Activated B cell treated with CpG ODN at 0.5 μM for 24 hours (primary cell): Measurements from ENCODE around the gene MEX3A. TPM values are rescaled to one million over a fixed set of nuclear protein-coding genes. Genes with fewer than 3 reads are reported as not detected.
"Not testable (repeated sequence)": the region's sequence is repeated elsewhere in the genome, so short reads cannot be mapped to it uniquely, and the experiment has no call there.

Experiments used
- ATAC-seq: fragments of 200-7000 bp; cut with Tn5 transposase; one replicate; pipeline ENCODE4 v1.10.0; 2021; ENCODE audit warnings: low read depth, mild to moderate bottlenecking, moderate library complexity
- CTCF ChIA-PET: fragments of 350-600 bp; sonication (Branson Sonifier 250); formaldehyde crosslinking; loops from one replicate; lab custom pipeline; 2021; ENCODE audit warnings: antibody characterized with exemption; lab: Charles Lee
- POLR2A ChIA-PET: fragments of 350-600 bp; sonication (Branson Sonifier 250); formaldehyde crosslinking; loops from one replicate; lab custom pipeline; 2021; ENCODE audit warnings: antibody characterized with exemption; lab: Charles Lee
- DNase-seq: peaks from one replicate; pipeline ENCODE4 v3.0.0; 2022
- H3K27ac Mint-ChIP-seq: one replicate; pipeline ENCODE4 v1.8.0; 2020; ENCODE audit warnings: mixed read lengths
- H3K27me3 Mint-ChIP-seq: one replicate; pipeline ENCODE4 v1.8.0; 2021; ENCODE audit warnings: mixed read lengths
- H3K36me3 Mint-ChIP-seq: one replicate; pipeline ENCODE4 v1.8.0; 2021; ENCODE audit warnings: low read depth, mixed read lengths
- H3K4me1 Mint-ChIP-seq: one replicate; pipeline ENCODE4 v1.8.0; 2021; ENCODE audit warnings: mixed read lengths
- H3K4me3 Mint-ChIP-seq: one replicate; pipeline ENCODE4 v1.8.0; 2020; ENCODE audit warnings: mild to moderate bottlenecking, mixed read lengths
- H3K9me3 Mint-ChIP-seq: one replicate; pipeline ENCODE4 v1.8.0; 2020; ENCODE audit warnings: mixed read lengths
- intact Hi-C: fragments of 100-400 bp; cut with micrococcal nuclease; formaldehyde crosslinking; loops from one replicate; pipeline ENCODE4 v1.15.1; 2024
- total RNA-seq: library from RNA; stranded (reverse); gene quantifications from 2 replicates; pipeline ENCODE4 v1.2.3, GENCODE V29; 2022
- TF ChIP-seq, protein P1 (sequence below): fragments of 200-600 bp; IDR thresholded peaks from one replicate; pipeline ENCODE4 v1.8.0; 2022; ENCODE audit warnings: antibody characterized with exemption, mild to moderate bottlenecking

MEX3A gene
- total RNA-seq, 1 donor from 2014 or later, result 0.47 TPM

DNA sequence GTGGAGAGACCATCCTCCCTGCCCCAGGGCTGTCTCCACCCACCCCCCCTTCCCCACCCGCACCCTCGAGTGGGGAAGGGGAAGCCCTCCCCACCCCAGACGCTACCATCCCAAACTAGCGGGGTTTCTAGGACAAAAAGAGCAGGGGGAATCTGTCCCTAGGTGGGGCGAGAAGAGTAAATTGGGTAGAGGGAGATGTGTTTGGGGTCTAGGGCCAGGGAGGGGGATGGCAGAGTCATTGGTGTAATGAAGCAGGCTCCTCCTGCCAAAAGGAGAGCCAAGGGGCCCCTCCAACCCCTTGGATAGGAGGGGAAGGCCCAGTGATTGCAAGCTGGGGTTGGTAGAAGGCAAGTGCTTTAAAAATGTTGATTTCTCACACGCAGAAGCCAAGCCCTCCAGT is 10.0 kb downstream of the MEX3A start:
- DNase-seq (no peak), ATAC-seq (no peak)
- intact Hi-C loops, result no loop called here
- ChIA-PET CTCF (no interaction called here), POLR2A (interaction anchor here (0.6 kb wide), 1 partner anchor 164 kb away, joined by 3 read pairs; no protein-coding TSS in a partner anchor)
- H3K4me3 Mint-ChIP-seq, result no peak overlapping the region
- no peak overlapping the region for H3K27ac Mint-ChIP-seq
- no peaks in the 10 kb centered on the region for H3K27me3 Mint-ChIP-seq
- H3K4me1 Mint-ChIP-seq, result peaks cover 16% of the 10 kb centered on the region
- TF ChIP-seq, protein P1, sequence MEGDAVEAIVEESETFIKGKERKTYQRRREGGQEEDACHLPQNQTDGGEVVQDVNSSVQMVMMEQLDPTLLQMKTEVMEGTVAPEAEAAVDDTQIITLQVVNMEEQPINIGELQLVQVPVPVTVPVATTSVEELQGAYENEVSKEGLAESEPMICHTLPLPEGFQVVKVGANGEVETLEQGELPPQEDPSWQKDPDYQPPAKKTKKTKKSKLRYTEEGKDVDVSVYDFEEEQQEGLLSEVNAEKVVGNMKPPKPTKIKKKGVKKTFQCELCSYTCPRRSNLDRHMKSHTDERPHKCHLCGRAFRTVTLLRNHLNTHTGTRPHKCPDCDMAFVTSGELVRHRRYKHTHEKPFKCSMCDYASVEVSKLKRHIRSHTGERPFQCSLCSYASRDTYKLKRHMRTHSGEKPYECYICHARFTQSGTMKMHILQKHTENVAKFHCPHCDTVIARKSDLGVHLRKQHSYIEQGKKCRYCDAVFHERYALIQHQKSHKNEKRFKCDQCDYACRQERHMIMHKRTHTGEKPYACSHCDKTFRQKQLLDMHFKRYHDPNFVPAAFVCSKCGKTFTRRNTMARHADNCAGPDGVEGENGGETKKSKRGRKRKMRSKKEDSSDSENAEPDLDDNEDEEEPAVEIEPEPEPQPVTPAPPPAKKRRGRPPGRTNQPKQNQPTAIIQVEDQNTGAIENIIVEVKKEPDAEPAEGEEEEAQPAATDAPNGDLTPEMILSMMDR, result no peak
- no peaks in the 10 kb centered on the region for H3K36me3 Mint-ChIP-seq
- H3K9me3 Mint-ChIP-seq, result no peaks in the 10 kb centered on the region

DNA sequence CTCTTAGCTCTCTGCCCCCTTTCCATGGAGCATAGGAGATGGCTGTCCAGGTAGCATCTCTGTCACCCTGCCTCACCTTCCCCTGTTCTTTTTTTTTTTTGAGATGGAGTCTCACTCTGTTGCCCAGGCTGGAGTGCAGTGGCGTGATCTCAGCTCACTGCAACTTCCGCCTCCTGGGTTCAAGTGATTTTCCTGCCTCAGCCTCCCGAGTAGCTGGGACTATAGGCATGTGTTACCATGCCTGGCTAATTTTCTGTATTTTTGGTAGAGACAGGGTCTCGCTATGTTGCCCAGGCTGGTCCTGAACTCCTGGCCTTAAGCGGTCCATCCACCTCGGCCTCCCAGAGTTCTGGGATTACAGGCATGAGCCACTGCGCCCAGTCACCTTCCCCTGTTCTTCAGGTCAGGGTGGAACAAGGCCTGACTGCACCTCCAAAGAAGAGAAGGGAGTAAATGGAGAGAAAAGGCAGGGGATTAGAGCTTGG is 10.9 kb downstream of the MEX3A start:
- POLR2A ChIA-PET, H3K9me3 Mint-ChIP-seq, H3K36me3 Mint-ChIP-seq, CTCF ChIA-PET, intact Hi-C loops, ATAC-seq, H3K4me3 Mint-ChIP-seq, H3K27me3 Mint-ChIP-seq, DNase-seq, H3K27ac Mint-ChIP-seq: not testable (repeated sequence)
- peaks cover 12% of the 10 kb centered on the region for H3K4me1 Mint-ChIP-seq

DNA sequence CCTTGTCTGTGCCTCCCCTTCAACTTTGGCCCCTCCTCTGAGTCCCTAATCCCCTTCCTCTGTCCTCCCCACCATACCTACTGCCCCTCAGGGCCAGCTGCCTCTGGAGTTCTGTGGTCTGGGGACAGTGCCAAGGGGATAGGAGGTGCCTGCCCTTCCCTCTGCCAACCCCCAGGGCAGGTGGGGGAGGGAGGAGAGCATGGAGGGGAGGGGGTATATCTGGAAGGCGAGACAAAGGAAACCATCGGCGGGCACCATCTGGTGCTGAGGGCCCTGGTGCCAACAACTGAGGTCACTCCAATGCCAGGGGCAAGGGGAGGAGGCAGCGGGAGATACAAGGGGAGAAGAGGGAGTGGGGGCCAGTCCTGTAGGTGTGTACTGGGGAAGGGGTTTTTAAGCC is 11.7 kb downstream of the MEX3A start:
- Mint-ChIP-seq H3K27me3 (no peaks in the 10 kb centered on the region), H3K36me3 (no peaks in the 10 kb centered on the region), H3K27ac (no peak overlapping the region), H3K4me1 (peaks cover 3% of the 10 kb centered on the region), H3K4me3 (no peak overlapping the region), H3K9me3 (no peaks in the 10 kb centered on the region)
- POLR2A ChIA-PET, result no interaction called here
- CTCF ChIA-PET, result interaction anchor here (0.6 kb wide), 1 partner anchor 668 kb away, joined by 3 read pairs; no protein-coding TSS in a partner anchor
- no peak for ATAC-seq
- TF ChIP-seq, protein P1, result no peak
- intact Hi-C loops, result no loop called here
- DNase-seq, result no peak

DNA sequence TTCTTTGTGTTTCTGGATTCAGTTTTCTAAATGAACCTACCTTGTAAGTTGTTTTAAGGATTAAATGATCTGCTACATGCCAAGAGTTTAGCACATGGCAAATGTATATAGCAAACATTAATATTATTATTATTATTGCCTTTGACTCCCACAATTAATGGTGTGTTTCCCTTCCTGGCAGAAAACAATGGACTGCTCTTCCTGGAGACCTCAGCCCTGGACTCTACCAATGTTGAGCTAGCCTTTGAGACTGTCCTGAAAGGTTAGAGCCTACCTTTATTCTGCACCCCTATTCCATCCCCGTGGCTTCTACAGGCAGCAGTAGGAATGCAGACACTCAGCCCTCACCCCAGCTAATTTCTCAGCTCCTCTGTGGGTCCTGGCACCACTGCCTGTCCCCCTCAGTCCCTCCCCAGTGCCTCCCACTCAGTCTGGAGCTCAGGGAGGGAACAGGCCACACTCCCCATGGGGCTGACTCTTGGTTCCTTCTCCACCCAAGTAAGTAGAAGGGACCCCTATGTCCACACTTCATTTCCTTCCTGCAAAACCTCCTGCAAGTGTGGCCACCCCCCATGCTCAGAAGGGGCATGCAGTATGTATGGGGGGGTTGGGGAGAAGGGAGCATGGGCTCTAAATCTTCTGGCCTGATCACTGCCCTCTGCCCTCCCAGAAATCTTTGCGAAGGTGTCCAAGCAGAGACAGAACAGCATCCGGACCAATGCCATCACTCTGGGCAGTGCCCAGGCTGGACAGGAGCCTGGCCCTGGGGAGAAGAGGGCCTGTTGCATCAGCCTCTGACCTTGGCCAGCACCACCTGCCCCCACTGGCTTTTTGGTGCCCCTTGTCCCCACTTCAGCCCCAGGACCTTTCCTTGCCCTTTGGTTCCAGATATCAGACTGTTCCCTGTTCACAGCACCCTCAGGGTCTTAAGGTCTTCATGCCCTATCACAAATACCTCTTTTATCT is 12.5 kb downstream of the MEX3A start:
- intact Hi-C loops, result no loop called here
- no peak overlapping the region for H3K27ac Mint-ChIP-seq
- ATAC-seq, result no peak
- ChIA-PET CTCF (interaction anchor here (0.6 kb wide), 1 partner anchor 668 kb away, joined by 3 read pairs; no protein-coding TSS in a partner anchor), POLR2A (no interaction called here)
- no peaks in the 10 kb centered on the region for H3K27me3 Mint-ChIP-seq
- H3K9me3 Mint-ChIP-seq, result no peaks in the 10 kb centered on the region
- no peaks in the 10 kb centered on the region for H3K36me3 Mint-ChIP-seq
- H3K4me3 Mint-ChIP-seq, result no peak overlapping the region
- no peak for DNase-seq
- H3K4me1 Mint-ChIP-seq, result no peaks in the 10 kb centered on the region
- TF ChIP-seq, protein P1, result no peak

DNA sequence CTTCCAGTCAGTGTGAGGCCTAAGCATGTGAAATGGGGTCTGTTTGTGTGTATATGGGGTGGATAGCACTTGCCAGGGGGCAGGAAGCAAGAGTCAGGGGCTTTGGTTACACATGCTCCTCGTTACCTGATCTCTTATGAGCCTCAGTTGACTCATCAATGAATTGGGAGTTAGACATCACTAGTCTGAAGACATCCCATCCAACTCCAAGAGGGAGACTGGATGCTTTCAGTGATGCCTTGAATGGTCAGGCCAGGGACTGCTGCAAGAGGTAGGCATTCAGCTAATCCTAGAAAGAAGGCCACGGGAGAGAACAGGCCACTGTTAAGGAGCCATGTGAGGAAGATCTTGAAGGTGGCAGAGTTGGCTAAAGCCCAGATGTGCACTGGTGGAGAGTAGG is 15.0 kb downstream of the MEX3A start:
- ATAC-seq (no peak), DNase-seq (no peak)
- no peaks in the 10 kb centered on the region for H3K9me3 Mint-ChIP-seq
- no peaks in the 10 kb centered on the region for H3K36me3 Mint-ChIP-seq
- ChIA-PET POLR2A (no interaction called here), CTCF (interaction anchor here (1.0 to 1.5 kb wide), 4 partner anchors 10 to 129 kb away, joined by 3 to 9 read pairs (median 4); no protein-coding TSS in a partner anchor)
- no peak overlapping the region for H3K27ac Mint-ChIP-seq
- H3K27me3 Mint-ChIP-seq, result no peaks in the 10 kb centered on the region
- no peaks in the 10 kb centered on the region for H3K4me1 Mint-ChIP-seq
- no peak overlapping the region for H3K4me3 Mint-ChIP-seq
- intact Hi-C loops, result no loop called here
- TF ChIP-seq, protein P1, result no peak
